Activated naive CD4-positive, alpha-beta T cell treated with anti-CD3 and anti-CD28 coated beads, Interleukin-2, amount 50 U/mL, for 72 hours (primary cell): ENCODE results near the gene HCRTR2. TPM values are rescaled to one million over a fixed set of nuclear protein-coding genes. Genes with fewer than 3 reads are reported as not detected.
"Not testable (repeated sequence)": the region's sequence is repeated elsewhere in the genome, so short reads cannot be mapped to it uniquely, and the experiment has no call there.

ENCODE experiments used
- ATAC-seq, 2 donors: fragments of 150-1000 bp; cut with Tn5 transposase; 2 replicates each; pipeline ENCODE4 v1.10.0; 2021; ENCODE audit warnings: mild to moderate bottlenecking in 2 of 2, moderate library complexity in 2 of 2
- DNase-seq, 2 donors: peaks; one replicate each; pipeline ENCODE4 v3.0.0; 2021 to 2022; ENCODE audit warnings: low spot score in 2 of 2
- H3K27ac Mint-ChIP-seq, 2 donors: one replicate each; pipeline ENCODE4 v1.8.0; 2022; ENCODE audit warnings: mild to moderate bottlenecking in 2 of 2, mixed read lengths in 2 of 2
- H3K36me3 Mint-ChIP-seq, 2 donors: one replicate each; pipeline ENCODE4 v1.8.0; 2022; ENCODE audit warnings: mixed read lengths in 2 of 2
- H3K9me3 Mint-ChIP-seq, 2 donors: one replicate each; pipeline ENCODE4 v1.8.0; 2022; ENCODE audit warnings: mixed read lengths in 2 of 2
- total RNA-seq, 2 donors: library from RNA; stranded (reverse); gene quantifications; one replicate each; pipeline ENCODE4 v1.2.3, GENCODE V29; 2022

HCRTR2 gene
- total RNA-seq, 2 donors from 2014 or later = not detected

- DNase-seq = no peak
- Mint-ChIP-seq H3K9me3 (peaks cover 0 to 5% of the 10 kb centered on the region in 2 donors), H3K27ac (no peak overlapping the region), H3K36me3 (no peaks in the 10 kb centered on the region)
- ATAC-seq = no peak
These were observed 24.4 kb downstream of the HCRTR2 start for GRCh38 chr6:55198715-55199114.

- no peak overlapping the region for H3K27ac Mint-ChIP-seq
These were observed 24.9 kb downstream of the HCRTR2 start for GRCh38 chr6:55199239-55199638.

GRCh38 chr6:55208478-55209458 lies 34.5 kb downstream of the HCRTR2 start:
- ATAC-seq (no peak), DNase-seq (no peak)
- H3K36me3 Mint-ChIP-seq = peaks cover 0 to 3% of the 10 kb centered on the region in 2 donors
- peaks cover 6 to 16% of the 10 kb centered on the region in 2 donors for H3K9me3 Mint-ChIP-seq
- no peak overlapping the region for H3K27ac Mint-ChIP-seq

More at GRCh38 chr6:55199239-55199638, 24.9 kb downstream of the HCRTR2 start:
- ATAC-seq (no peak), DNase-seq (no peak)
- Mint-ChIP-seq H3K36me3 (no peaks in the 10 kb centered on the region), H3K9me3 (peaks cover 0 to 5% of the 10 kb centered on the region in 2 donors)

- DNase-seq = no peak
- Mint-ChIP-seq H3K9me3 (peaks cover 0 to 17% of the 10 kb centered on the region in 2 donors), H3K27ac (no peak overlapping the region), H3K36me3 (peaks cover 0 to 4% of the 10 kb centered on the region in 2 donors)
- ATAC-seq = no peak
These were observed 36.6 kb downstream of the HCRTR2 start for GRCh38 chr6:55210952-55211351.

- DNase-seq = no peak
- ATAC-seq = no peak
- H3K27ac Mint-ChIP-seq = no peak overlapping the region
These were observed 37.8 kb downstream of the HCRTR2 start for GRCh38 chr6:55212156-55212555.

GRCh38 chr6:55220961-55221360 lies 46.6 kb downstream of the HCRTR2 start:
- ATAC-seq = no peak
- peaks cover 0 to 3% of the 10 kb centered on the region in 2 donors for H3K9me3 Mint-ChIP-seq

More at GRCh38 chr6:55212156-55212555, 37.8 kb downstream of the HCRTR2 start:
- H3K36me3 Mint-ChIP-seq = peaks cover 0 to 4% of the 10 kb centered on the region in 2 donors
- peaks cover 0 to 21% of the 10 kb centered on the region in 2 donors for H3K9me3 Mint-ChIP-seq

GRCh38 chr6:55227862-55228261 lies 53.5 kb downstream of the HCRTR2 start:
- H3K27ac Mint-ChIP-seq = no peak overlapping the region
- no peaks in the 10 kb centered on the region for H3K36me3 Mint-ChIP-seq
- ATAC-seq (no peak), DNase-seq (no peak)
- peaks cover 12 to 16% of the 10 kb centered on the region in 2 donors for H3K9me3 Mint-ChIP-seq

More at GRCh38 chr6:55220961-55221360, 46.6 kb downstream of the HCRTR2 start:
- no peaks in the 10 kb centered on the region for H3K36me3 Mint-ChIP-seq
- no peak overlapping the region for H3K27ac Mint-ChIP-seq
- DNase-seq = no peak

- Mint-ChIP-seq H3K36me3 (no peaks in the 10 kb centered on the region), H3K9me3 (peaks cover 8 to 22% of the 10 kb centered on the region in 2 donors), H3K27ac (no peak overlapping the region)
- ATAC-seq = no peak
- no peak for DNase-seq
These were observed 64.8 kb downstream of the HCRTR2 start for GRCh38 chr6:55239099-55239498.

- ATAC-seq, DNase-seq, H3K36me3 Mint-ChIP-seq, H3K27ac Mint-ChIP-seq: not testable (repeated sequence)
- H3K9me3 Mint-ChIP-seq = peaks cover 12 to 28% of the 10 kb centered on the region in 2 donors
These were observed 66.8 kb downstream of the HCRTR2 start for GRCh38 chr6:55240975-55241605.

- Mint-ChIP-seq H3K9me3 (peaks cover 5 to 17% of the 10 kb centered on the region in 2 donors), H3K36me3 (no peaks in the 10 kb centered on the region), H3K27ac (no peak overlapping the region)
- DNase-seq (no peak), ATAC-seq (no peak)
These were observed 76.1 kb downstream of the HCRTR2 start for GRCh38 chr6:55250400-55250799.

GRCh38 chr6:55255113-55255512 lies 80.8 kb downstream of the HCRTR2 start:
- no peak overlapping the region for H3K27ac Mint-ChIP-seq
- ATAC-seq (no peak), DNase-seq (no peak)
- no peaks in the 10 kb centered on the region for H3K36me3 Mint-ChIP-seq
- H3K9me3 Mint-ChIP-seq = peaks cover 0 to 9% of the 10 kb centered on the region in 2 donors

- ATAC-seq (no peak), DNase-seq (no peak)
- no peak overlapping the region for H3K27ac Mint-ChIP-seq
- peaks cover 0 to 6% of the 10 kb centered on the region in 2 donors for H3K9me3 Mint-ChIP-seq
- H3K36me3 Mint-ChIP-seq = no peaks in the 10 kb centered on the region
These were observed 85.9 kb downstream of the HCRTR2 start for GRCh38 chr6:55260181-55260580.

- no peak for ATAC-seq
- H3K27ac Mint-ChIP-seq = no peak overlapping the region
- H3K9me3 Mint-ChIP-seq = peaks cover 0 to 10% of the 10 kb centered on the region in 2 donors
- H3K36me3 Mint-ChIP-seq = no peaks in the 10 kb centered on the region
- no peak for DNase-seq
These were observed 91.2 kb downstream of the HCRTR2 start for GRCh38 chr6:55265409-55266114.

GRCh38 chr6:55266896-55267295 lies 92.6 kb downstream of the HCRTR2 start:
- H3K9me3 Mint-ChIP-seq = peaks cover 0 to 4% of the 10 kb centered on the region in 2 donors
- no peaks in the 10 kb centered on the region for H3K36me3 Mint-ChIP-seq
- ATAC-seq (no peak), DNase-seq (no peak)
- H3K27ac Mint-ChIP-seq = no peak overlapping the region

- H3K9me3 Mint-ChIP-seq = no peaks in the 10 kb centered on the region
- ATAC-seq = no peak
- no peak for DNase-seq
- no peaks in the 10 kb centered on the region for H3K36me3 Mint-ChIP-seq
- H3K27ac Mint-ChIP-seq = no peak overlapping the region
These were observed 102.6 kb downstream of the HCRTR2 start for GRCh38 chr6:55276745-55277530.

- Mint-ChIP-seq H3K27ac (no peak overlapping the region), H3K36me3 (no peaks in the 10 kb centered on the region), H3K9me3 (no peaks in the 10 kb centered on the region)
- DNase-seq (no peak), ATAC-seq (no peak)
These were observed 103.3 kb downstream of the HCRTR2 start for GRCh38 chr6:55277646-55278045.
